ENCODE measurements around the gene FBXW5. TPM values are rescaled to one million over a fixed set of nuclear protein-coding genes. Genes with fewer than 3 reads are reported as not detected.

The FBXW5 gene
- total and polyA plus RNA-seq, 2 donors (not counting 3 experiments of a cell fraction or from before 2014, with no cell fraction given): 97.3 to 151 TPM

DNA sequence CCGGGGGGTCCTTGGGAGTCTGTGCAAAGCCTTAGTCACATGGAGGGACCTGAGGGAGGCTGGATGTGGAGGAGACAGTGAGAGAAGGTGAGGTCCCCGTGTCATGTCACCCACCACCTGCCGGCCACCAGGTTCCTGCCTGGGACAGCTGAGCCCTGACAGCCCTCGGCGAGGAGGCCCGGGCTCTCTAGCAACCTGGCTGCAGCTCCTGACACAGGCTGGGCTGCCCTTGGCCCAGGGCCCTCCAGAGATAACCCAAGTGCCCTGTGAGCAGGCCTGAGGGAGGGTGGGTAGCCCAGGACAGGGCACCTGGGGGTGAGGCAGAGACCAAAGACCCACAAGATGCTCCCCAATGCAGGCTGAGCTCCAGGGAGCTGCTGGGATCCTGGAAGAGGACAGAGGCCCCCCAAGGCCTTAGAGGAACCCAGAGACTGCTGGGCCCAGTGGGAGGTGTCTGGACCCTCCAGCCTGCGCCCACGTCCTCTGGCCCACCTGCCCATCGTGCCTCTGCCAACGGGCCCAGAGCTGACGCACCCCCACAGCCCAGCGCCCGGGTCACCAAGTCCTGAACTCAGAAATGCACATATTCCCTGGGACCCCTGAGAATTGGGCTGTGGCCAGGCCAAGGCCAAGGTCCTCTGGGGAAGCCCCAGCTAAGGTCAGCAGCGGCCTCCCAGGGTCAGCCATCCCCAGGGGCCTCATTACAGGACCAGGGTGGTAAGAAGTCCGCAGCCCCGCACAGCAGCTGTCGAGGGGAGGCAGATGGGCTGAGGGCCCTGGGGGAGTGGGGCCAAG, 24.0 kb upstream of the FBXW5 start:
- H3K27ac ChIP-seq (ENCODE audit: insufficient read depth, low read depth, low read length): no peak overlapping the region
- H3K36me3 ChIP-seq (ENCODE audit: control insufficient read depth in 2 of 2, extremely low read depth in 1 of 2, insufficient read depth in 2 of 2, low read length in 2 of 2): no peaks in the 10 kb centered on the region
- POLR2A ChIA-PET: no interaction called here
- CTCF ChIA-PET: interaction anchor here (1.7 kb wide), 1 partner anchor 66 kb away, joined by 5 read pairs; no protein-coding TSS in a partner anchor
- intact Hi-C loops (cut with micrococcal nuclease) (no loop called here), dilution Hi-C loops (cut with MboI; ENCODE audit: extremely low pct_ligation_motif_present, low sequenced_read_pairs) (no loop called here)
- no peaks in the 10 kb centered on the region for H3K4me1 ChIP-seq (ENCODE audit: control insufficient read depth, extremely low read depth, insufficient read depth, low read length)
- H3K9me1 ChIP-seq (replicated peaks; ENCODE audit: control insufficient read depth, extremely low read depth, insufficient read depth, low read length): no peaks in the 10 kb centered on the region
- no peak for DNase-seq (ENCODE audit: low read depth, low spot score)
- H4K20me1 ChIP-seq (replicated peaks; ENCODE audit: control insufficient read depth, extremely low read depth, insufficient read depth, low read length): no peaks in the 10 kb centered on the region
- no peaks in the 10 kb centered on the region for H3K79me2 ChIP-seq (ENCODE audit: control insufficient read depth, insufficient read depth, low read length)
- TF ChIP-seq POLR2AphosphoS5 (IDR thresholded peaks at IDR 0.05; ENCODE audit: insufficient read depth, low read depth, low read length) (no peak), MYC (IDR thresholded peaks at IDR 0.05; ENCODE audit: low read depth, low read length) (no peak), FOS (IDR thresholded peaks at IDR 0.05; ENCODE audit: borderline replicate concordance, insufficient read depth, low read length) (no peak), POLR2A (IDR thresholded peaks at IDR 0.05; ENCODE audit: low read depth, low read length) (no peak), GATA2 (IDR thresholded peaks at IDR 0.05; ENCODE audit: insufficient read depth, insufficient read length, low read depth, low read length) (no peak), EZH2 (IDR thresholded peaks at IDR 0.05; ENCODE audit: borderline replicate concordance, low read depth, low read length, severe bottlenecking) (no peak), JUN (IDR thresholded peaks at IDR 0.05; ENCODE audit: borderline replicate concordance, insufficient read depth, insufficient read length, low read depth) (no peak)
- TF ChIP-seq, protein P1, sequence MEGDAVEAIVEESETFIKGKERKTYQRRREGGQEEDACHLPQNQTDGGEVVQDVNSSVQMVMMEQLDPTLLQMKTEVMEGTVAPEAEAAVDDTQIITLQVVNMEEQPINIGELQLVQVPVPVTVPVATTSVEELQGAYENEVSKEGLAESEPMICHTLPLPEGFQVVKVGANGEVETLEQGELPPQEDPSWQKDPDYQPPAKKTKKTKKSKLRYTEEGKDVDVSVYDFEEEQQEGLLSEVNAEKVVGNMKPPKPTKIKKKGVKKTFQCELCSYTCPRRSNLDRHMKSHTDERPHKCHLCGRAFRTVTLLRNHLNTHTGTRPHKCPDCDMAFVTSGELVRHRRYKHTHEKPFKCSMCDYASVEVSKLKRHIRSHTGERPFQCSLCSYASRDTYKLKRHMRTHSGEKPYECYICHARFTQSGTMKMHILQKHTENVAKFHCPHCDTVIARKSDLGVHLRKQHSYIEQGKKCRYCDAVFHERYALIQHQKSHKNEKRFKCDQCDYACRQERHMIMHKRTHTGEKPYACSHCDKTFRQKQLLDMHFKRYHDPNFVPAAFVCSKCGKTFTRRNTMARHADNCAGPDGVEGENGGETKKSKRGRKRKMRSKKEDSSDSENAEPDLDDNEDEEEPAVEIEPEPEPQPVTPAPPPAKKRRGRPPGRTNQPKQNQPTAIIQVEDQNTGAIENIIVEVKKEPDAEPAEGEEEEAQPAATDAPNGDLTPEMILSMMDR (IDR thresholded peaks at IDR 0.05; ENCODE audit: extremely low read depth in 1 of 2, insufficient read depth in 1 of 2, low read depth in 1 of 2, low read length in 2 of 2): no peak
- TF ChIP-seq, protein P2, sequence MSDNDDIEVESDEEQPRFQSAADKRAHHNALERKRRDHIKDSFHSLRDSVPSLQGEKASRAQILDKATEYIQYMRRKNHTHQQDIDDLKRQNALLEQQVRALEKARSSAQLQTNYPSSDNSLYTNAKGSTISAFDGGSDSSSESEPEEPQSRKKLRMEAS (IDR thresholded peaks at IDR 0.05; ENCODE audit: insufficient read depth, insufficient read length): no peak
- H3K4me3 ChIP-seq (replicated peaks in 1 of 3; ENCODE audit: insufficient read depth in 1 of 3, low read depth in 1 of 3, low read length in 3 of 3): no peak overlapping the region
- no peak overlapping the region for H2AFZ ChIP-seq (ENCODE audit: low read depth, low read length)
- FAIRE-seq: no peak
- no peaks in the 10 kb centered on the region for H3K9me3 ChIP-seq (replicated peaks; ENCODE audit: control insufficient read depth, insufficient read depth, low read length)
- no peak overlapping the region for H3K4me2 ChIP-seq (ENCODE audit: insufficient read depth, low read length)
- no peak overlapping the region for H3K9ac ChIP-seq (replicated peaks; ENCODE audit: extremely low read depth, insufficient read depth, low read length)
- H3K27me3 ChIP-seq (ENCODE audit: control insufficient read depth in 2 of 2, insufficient read depth in 2 of 2, low read length in 2 of 2): no peaks in the 10 kb centered on the region
- BruUV-seq (replicated peaks): no TSS peak

Data from endothelial cell of umbilical vein (primary cell).